HG02678 (cell line): ENCODE data around the gene ENTPD6.

ENCODE experiments used
- ATAC-seq: cut with Tn5 transposase; IDR thresholded peaks from one replicate; pipeline ENCODE4 v1.9.1; 2021; ENCODE audit warnings: mild to moderate bottlenecking, moderate library complexity; ENCODE audit not compliant: unreplicated experiment

Gene ENTPD6

GRCh38 chr20:25187635-25188034, 7.9 kb upstream of the ENTPD6 start:
- ATAC-seq = no peak

- ATAC-seq = no peak
Observed at GRCh38 chr20:25188218-25188617, 7.3 kb upstream of the ENTPD6 start.

GRCh38 chr20:25191051-25191450, 4.5 kb upstream of the ENTPD6 start:
- ATAC-seq = no peak

- no peak for ATAC-seq
Observed at GRCh38 chr20:25191689-25192088, 3.8 kb upstream of the ENTPD6 start.

GRCh38 chr20:25193843-25194242, 1.7 kb upstream of the ENTPD6 start:
- no peak for ATAC-seq

GRCh38 chr20:25194333-25194972, 1.1 kb upstream of the ENTPD6 start:
- no peak for ATAC-seq

GRCh38 chr20:25195962-25196785, 662 bp downstream of the ENTPD6 start:
- ATAC-seq = peak; percentile 9

- ATAC-seq = no peak
Observed at GRCh38 chr20:25196786-25197120, 1.2 kb downstream of the ENTPD6 start.

- no peak for ATAC-seq
Observed at GRCh38 chr20:25197183-25197869, 1.8 kb downstream of the ENTPD6 start.

- ATAC-seq = no peak
Observed at GRCh38 chr20:25197870-25198190, 2.3 kb downstream of the ENTPD6 start.

GRCh38 chr20:25198663-25199383, 3.3 kb downstream of the ENTPD6 start:
- no peak for ATAC-seq

- no peak for ATAC-seq
Observed at GRCh38 chr20:25199473-25200260, 4.2 kb downstream of the ENTPD6 start.

- no peak for ATAC-seq
Observed at GRCh38 chr20:25203089-25203488, 7.6 kb downstream of the ENTPD6 start.

GRCh38 chr20:25203871-25204320, 8.4 kb downstream of the ENTPD6 start:
- no peak for ATAC-seq

GRCh38 chr20:25204550-25205276, 9.2 kb downstream of the ENTPD6 start:
- no peak for ATAC-seq

GRCh38 chr20:25205277-25206062, 10.0 kb downstream of the ENTPD6 start:
- ATAC-seq = no peak

- ATAC-seq = no peak
Observed at GRCh38 chr20:25206063-25206403, 10.5 kb downstream of the ENTPD6 start.

GRCh38 chr20:25206548-25206947, 11.0 kb downstream of the ENTPD6 start:
- no peak for ATAC-seq
